Measurements from ENCODE around the gene MTFMT. TPM values are rescaled to one million over a fixed set of nuclear protein-coding genes. Genes with fewer than 3 reads are reported as not detected.

The MTFMT gene
- total and polyA plus RNA-seq, 9 donors: 11.5 to 30.3 (median 18.9) TPM

- Histone ChIP-seq H3K4me3 (no peak overlapping the region), H3K27me3 (no peaks in the 10 kb centered on the region), H3K36me3 (no peaks in the 10 kb centered on the region), H3K4me1 (ENCODE audit: insufficient read depth) (no peaks in the 10 kb centered on the region), H3K27ac (no peak overlapping the region), H3K9me3 (no peaks in the 10 kb centered on the region)
- intact Hi-C loops (cut with DNase I): loop anchor here in 3 of 4 donors (10.0 kb wide), 2 partner anchors 46 to 304 kb away; no protein-coding TSS in a partner anchor
- 47 to 68% (median 68%) methylated on average over 5 of the region's 5 CpGs for WGBS, 3 donors
- TF ChIP-seq POLR2A (IDR thresholded peaks at IDR 0.05) (no peak), CTCF (IDR thresholded peaks at IDR 0.05) (no peak), EP300 (IDR thresholded peaks at IDR 0.05) (no peak)
- no peak for DNase-seq
Measured at GRCh38 chr15:65038836-65039235, 9.4 kb upstream of the MTFMT start.

DNA sequence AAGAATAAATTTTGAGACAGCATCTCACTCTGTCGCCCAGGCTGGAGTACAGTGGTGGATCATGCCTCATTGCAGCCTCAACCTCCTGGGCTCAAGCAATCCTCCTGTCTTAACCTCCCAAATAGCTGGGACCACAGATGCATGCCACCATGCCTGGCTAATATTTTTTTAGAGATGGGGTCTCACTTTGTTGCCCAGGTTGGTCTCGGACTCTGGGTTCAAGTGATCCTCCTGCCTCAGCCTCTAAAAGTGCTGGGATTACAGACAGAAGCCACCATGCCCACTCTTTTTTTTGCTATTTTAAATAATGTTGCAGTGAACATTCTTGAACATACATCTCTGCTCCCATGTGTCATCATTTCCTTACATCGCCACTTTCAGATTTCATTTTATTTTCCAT, 9.0 kb upstream of the MTFMT start:
- no peak for TF ChIP-seq POLR2A (IDR thresholded peaks at IDR 0.05)
- TF ChIP-seq CTCF (IDR thresholded peaks at IDR 0.05): no peak
- no peak for TF ChIP-seq EP300 (IDR thresholded peaks at IDR 0.05)
- H3K4me1 ChIP-seq (ENCODE audit: insufficient read depth): no peaks in the 10 kb centered on the region
- 92 to 93% (median 93%) methylated on average over 3 of the region's 3 CpGs for WGBS, 3 donors
- intact Hi-C loops (cut with DNase I): loop anchor here in 3 of 4 donors (10.0 kb wide), 2 partner anchors 46 to 304 kb away; no protein-coding TSS in a partner anchor
- H3K36me3 ChIP-seq: no peaks in the 10 kb centered on the region
- no peaks in the 10 kb centered on the region for H3K9me3 ChIP-seq
- no peak for DNase-seq
- H3K4me3 ChIP-seq: no peak overlapping the region
- H3K27me3 ChIP-seq: no peaks in the 10 kb centered on the region
- H3K27ac ChIP-seq: no peak overlapping the region

DNA sequence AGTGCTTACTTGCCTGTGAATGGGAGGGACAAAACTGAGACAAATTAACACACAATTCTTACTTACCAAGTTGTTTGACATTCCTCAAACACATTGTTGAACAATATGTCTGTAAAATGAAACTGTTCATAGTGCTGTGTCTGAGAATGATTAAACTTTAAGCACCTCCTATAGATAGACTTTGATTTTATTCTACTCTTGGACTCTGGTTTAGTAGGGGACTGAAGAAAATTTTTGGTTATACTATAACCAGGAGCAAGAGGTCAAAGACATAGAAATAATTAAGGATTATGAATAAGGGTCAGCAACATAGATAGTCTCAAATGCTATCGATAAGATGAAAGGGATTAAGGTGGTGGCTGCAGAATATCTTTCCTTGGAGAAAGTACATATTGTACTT, 7.9 kb upstream of the MTFMT start:
- H3K27me3 ChIP-seq: no peaks in the 10 kb centered on the region
- H3K27ac ChIP-seq: no peak overlapping the region
- H3K9me3 ChIP-seq: no peaks in the 10 kb centered on the region
- no peaks in the 10 kb centered on the region for H3K4me1 ChIP-seq (ENCODE audit: insufficient read depth)
- no peaks in the 10 kb centered on the region for H3K36me3 ChIP-seq
- 55 to 66% (median 57%) methylated on average over 1 of the region's 1 CpG for WGBS, 3 donors
- intact Hi-C loops (cut with DNase I): loop anchor here in 3 of 4 donors (10.0 kb wide), 2 partner anchors 47 to 303 kb away; no protein-coding TSS in a partner anchor
- DNase-seq: no peak
- TF ChIP-seq CTCF (IDR thresholded peaks at IDR 0.05) (no peak), POLR2A (IDR thresholded peaks at IDR 0.05) (no peak), EP300 (IDR thresholded peaks at IDR 0.05) (no peak)
- H3K4me3 ChIP-seq: no peak overlapping the region

DNA sequence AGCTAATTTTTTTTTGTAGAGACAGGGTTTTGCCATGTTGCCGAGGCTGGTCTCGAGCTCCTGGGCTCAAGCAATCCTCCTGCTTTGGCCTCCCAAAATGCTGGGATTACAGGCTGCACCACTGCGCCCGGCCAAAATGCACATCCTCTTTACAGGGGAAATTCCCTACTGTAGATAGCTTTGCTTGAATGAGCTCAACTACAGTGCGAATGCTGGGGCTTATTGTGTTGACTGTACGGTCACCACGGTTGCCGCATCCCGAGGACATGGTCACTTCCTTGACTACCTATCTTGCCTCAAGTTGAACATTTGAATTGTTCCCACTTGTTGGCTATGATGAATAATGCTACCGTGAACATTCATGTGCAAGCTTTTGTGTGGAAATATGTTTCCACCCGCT, 5.3 kb upstream of the MTFMT start:
- H3K9me3 ChIP-seq: no peaks in the 10 kb centered on the region
- no peak for DNase-seq
- no peak for TF ChIP-seq POLR2A (IDR thresholded peaks at IDR 0.05)
- TF ChIP-seq CTCF (IDR thresholded peaks at IDR 0.05): no peak
- no peak for TF ChIP-seq EP300 (IDR thresholded peaks at IDR 0.05)
- H3K27ac ChIP-seq: no peak overlapping the region
- H3K4me1 ChIP-seq (ENCODE audit: insufficient read depth): peaks cover 2% of the 10 kb centered on the region
- H3K27me3 ChIP-seq: no peaks in the 10 kb centered on the region
- no peak overlapping the region for H3K4me3 ChIP-seq
- 90 to 94% (median 92%) methylated on average over 11 of the region's 11 CpGs for WGBS, 3 donors
- intact Hi-C loops (cut with DNase I): loop anchor here (5.0 to 10.0 kb wide), 3 partner anchors 50 to 300 kb away; no protein-coding TSS in a partner anchor
- no peaks in the 10 kb centered on the region for H3K36me3 ChIP-seq

Measured in ovary (tissue), 9 donors.